ENCODE results near the gene DMAP1.

DNA sequence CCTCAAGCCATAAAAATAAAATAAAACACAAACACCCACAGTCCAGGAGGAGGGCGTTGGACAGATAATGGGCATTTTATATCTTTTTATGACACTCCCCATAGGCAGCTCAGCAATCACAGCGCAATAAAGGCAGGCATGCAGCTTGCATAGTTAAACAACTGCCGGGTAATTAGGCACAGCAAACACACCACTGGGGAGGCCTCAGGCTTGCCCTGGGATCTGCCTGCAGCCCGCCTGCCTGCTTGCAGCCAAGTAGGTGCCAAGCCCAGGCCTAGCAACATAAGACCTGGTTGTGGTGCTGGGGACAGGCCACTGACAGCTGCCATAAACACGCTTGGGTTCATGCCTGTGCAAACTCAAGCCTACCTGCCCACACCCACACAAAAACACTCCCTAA lies 54.2 kb downstream of the DMAP1 start:
- TF ChIP-seq ZNF274 (IDR thresholded peaks at IDR 0.05; ENCODE audit: low read depth, low read length) (no peak), YY1 (IDR thresholded peaks at IDR 0.05; ENCODE audit: insufficient read depth, insufficient read length) (no peak)
